Fibroblast of gingiva (primary cell): ENCODE measurements around the gene CLASP2.

Experiments used
- DNase-seq: peaks from one replicate; pipeline ENCODE4 v3.0.0-alpha.2; 2011; ENCODE audit warnings: low read depth

Gene CLASP2

DNA sequence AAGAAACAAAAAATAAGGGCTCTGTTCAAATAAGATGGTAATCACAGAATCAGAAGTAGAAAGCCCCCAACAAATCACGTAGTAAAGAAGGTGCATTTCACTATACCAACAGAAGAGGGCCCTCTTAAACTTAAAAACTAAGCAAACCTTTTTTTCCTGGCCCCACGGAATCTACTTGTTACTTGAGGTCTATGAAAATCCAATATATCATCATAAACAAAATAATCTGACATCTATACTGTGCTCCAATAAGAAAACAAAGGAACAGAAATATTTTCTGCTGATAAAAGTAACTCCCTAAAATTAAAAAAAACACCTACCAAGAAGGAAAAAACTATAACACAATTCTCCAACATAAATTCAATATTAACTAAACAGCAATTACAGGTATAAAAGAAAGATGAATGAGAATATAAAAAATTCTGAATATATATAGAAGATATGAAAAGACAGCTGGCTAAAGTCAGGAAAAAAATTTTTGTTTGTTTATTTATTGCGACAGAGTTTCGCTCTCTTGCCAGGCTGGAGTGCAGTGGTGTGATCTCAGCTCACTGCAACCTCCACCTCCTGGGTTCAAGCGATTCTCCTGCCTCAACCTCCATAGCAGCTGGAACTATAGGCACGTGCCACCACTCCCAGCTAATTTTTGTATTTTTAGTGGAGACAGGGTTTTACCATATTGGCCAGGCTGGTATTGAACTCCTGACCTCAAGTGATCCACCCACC lies 81.8 kb downstream of the CLASP2 start:
- peak; percentile 58 for DNase-seq

- DNase-seq: no peak
Measured at GRCh38 chr3:33634262-33634661, 83.8 kb downstream of the CLASP2 start.

DNA sequence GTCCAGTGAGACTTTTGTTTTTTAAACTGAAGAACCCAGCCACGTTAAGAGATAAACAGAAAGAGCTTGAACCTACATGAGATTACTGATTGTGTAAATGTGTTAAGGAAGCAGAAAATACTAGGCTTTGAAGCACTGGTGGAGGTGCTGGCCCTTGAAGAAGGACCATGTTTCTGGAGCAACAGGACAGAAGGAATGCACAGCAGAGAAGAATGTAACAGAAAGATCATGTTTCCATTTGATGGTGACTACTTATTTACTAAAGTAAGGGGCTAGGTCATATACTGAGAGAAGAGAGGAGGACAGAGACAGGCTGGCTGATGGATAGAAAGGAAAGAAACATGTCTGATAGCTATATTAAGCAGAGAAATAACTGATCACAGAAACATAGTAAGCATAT lies 88.8 kb downstream of the CLASP2 start:
- no peak for DNase-seq

DNA sequence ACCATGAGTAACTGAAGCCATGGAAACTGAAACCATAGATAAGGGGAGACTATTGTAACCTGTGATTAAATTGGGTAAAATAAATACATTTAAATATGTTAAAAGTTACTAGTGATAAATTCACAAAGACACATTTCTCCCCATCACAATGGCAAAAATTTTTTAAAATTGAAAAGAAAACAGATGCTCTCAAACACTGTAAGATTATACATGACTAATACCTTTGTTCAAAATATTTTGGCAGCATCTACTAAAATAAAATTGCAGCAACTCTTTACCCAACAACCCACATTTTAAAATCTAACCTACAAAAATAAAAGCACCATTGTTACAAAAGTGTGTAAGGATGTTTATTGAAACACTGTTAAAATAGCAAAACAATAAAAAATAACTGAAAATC lies 93.3 kb downstream of the CLASP2 start:
- DNase-seq: no peak

DNA sequence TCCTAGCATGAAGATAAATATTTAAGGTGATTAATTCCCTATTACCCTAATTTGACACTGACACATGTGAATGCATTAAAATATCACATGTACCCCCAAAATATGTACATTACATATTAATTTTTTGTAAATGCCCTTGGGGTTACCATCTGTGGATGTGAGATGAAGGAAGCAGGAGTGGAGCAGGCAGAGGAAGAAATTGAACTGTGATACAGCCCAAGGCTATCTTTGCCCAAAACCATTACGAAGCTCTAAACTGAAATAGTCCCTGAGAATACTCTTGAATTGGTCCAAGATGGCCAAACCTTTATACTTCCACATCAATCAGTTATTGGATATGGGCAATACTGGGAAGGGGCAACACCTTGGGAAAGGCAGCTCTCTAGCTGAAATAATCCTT lies 105.0 kb downstream of the CLASP2 start:
- DNase-seq: no peak

- DNase-seq: no peak
Measured at GRCh38 chr3:33612607-33613006, 105.4 kb downstream of the CLASP2 start.

GRCh38 chr3:33602829-33603228 lies 115.2 kb downstream of the CLASP2 start:
- no peak for DNase-seq

- DNase-seq: peak; percentile 24
Measured at GRCh38 chr3:33597257-33597689, 120.8 kb downstream of the CLASP2 start.

DNA sequence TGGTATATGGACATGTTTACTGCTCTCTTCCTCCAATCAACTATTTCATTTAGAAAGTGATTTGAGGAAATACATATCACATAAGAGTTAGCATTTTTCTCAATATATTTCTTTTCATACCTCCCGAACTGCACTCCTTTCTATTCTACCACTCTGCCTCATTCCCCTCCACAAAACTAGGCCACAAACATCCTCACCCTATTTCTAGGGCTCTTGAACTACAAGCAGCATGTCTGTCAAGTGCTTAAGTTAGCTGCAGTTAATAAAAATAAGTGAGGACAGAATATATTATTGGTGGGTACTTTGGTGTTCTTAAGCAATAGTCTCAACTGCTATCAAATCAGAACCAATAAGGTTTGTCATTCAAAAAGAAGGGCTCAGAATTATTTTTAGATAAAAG lies 125.1 kb downstream of the CLASP2 start:
- no peak for DNase-seq

GRCh38 chr3:33590541-33590940 lies 127.5 kb downstream of the CLASP2 start:
- DNase-seq: no peak

DNA sequence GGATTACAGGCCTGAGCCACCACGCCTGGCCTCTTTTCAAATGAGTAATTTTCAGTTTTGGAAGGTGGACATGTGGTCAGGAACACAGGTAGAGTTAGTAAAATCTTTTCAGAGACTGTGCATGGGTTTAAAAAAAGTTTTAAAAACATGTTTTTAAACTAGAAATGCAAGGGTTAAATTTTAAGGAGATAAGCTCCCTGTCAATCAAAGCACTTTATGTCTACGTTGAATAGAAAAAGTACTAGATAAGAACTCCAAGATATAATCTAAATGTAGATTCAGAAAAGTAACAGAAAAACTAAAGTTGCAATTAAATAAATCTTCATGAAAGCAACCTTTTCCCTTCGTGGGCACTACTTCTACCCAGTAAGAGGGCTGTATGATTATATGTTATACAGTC lies 131.7 kb downstream of the CLASP2 start:
- no peak for DNase-seq

DNA sequence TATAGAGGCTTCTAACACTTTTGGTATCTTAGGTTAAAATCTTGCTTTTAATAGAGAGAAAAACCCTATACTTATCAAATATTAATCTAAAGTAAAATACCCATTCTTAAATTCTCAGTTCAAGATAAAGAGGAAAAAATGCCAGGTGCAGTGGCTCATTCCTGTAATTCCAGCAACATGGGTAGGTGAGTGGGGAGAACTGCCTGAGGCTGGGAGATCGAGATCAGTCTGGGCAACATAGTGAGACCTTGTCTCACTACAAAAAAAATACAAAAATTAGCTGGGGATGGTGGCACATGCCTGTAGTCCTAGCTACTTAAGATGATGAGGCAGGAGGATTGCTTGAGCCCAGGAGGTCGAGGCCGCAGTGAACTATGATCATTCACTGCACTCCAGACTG lies 135.8 kb downstream of the CLASP2 start:
- no peak for DNase-seq

- no peak for DNase-seq
Measured at GRCh38 chr3:33581666-33582065, 136.4 kb downstream of the CLASP2 start.

- no peak for DNase-seq
Measured at GRCh38 chr3:33579840-33580239, 138.2 kb downstream of the CLASP2 start.

DNA sequence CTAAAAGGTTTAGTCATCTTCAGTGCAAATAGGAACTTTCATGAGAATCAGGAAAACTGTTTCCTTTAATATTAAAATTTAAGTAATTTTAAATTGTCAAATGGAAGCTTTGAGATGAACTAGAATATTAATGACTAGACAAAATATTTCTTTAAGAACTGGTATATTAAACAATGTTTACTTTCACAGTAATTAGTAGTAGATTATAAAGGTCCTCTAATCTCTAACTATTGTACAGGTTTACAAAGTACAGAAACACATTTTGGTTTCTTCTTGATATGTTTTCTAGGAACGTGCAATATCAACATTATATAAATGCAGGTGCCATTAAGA lies 138.9 kb downstream of the CLASP2 start:
- no peak for DNase-seq

DNA sequence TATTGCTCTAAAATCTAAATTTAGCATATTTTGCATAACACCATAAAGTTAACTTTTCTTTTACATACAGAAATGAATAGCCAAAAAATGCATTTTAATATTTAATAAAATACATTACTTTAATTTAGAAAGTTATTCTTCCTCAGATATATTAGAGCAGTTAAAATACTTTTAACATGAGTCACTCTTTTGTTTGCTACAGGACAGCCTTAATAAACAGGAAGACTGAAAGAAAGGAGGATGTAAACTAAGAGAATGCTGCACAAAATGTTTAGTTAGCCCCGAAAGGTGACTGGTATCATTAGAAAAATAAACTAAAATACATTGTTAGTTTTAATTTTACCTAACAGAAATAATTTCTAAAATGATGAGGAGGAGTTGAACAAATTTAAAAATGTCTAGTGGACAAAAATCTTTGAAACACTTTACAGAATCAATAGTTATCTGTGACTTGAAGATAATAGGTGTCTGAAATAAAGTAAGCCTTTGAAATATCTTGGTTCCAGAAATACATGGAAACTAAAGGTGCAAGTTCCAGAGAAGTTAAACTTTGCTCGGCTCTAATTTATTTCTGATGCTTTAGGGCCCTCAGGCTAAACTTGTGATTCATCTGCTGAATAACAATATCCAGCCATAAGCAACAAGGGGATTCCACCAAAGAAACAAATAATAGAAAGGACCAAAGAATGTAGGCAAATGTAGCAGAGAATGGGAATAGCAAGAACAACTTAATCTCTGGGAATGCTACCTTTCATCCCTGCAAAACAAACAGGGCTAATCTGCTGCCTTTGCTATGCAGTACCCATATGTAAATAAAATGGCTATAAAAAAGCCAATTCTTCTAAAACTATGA lies 139.5 kb downstream of the CLASP2 start:
- DNase-seq: peak; percentile 23

DNA sequence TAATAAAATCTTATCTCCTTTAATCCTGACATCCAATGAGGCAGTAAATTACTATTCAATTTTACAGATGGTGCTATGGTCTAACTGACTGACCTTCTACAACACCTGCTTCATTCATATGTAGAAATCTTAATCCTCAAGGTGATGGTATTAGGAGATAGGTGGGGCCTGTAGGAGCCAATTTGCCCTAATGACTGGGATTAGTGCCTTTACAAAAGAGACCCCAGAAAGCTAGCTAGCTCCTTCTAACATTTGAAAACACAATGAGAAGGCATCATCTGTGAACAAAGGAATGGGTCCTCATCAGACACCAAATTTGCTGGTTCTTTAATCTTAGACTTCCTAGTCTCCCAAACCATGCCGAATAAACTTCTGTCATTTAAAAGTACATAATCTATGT lies 140.5 kb downstream of the CLASP2 start:
- no peak for DNase-seq

DNA sequence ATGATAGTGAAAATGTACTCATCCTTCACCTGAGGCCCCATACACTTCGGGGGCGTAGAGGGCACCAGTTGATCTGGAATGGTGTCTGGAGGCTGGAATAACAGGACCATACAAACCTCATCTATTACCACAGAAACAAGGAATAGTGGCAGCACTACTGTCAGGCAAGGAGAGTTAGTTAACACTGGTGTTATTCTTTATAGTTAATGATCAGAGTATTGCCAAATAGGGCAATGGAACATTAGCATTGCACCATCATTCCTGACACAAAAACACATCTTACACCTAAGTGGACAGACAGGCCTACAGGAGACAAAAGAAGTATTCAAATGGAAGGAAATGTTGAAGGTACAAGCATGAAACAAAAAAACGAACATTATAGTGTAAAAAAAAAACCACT lies 140.9 kb downstream of the CLASP2 start:
- no peak for DNase-seq

- no peak for DNase-seq
Measured at GRCh38 chr3:33575311-33575710, 142.7 kb downstream of the CLASP2 start.

GRCh38 chr3:33557829-33558228 lies 160.2 kb downstream of the CLASP2 start:
- no peak for DNase-seq

DNA sequence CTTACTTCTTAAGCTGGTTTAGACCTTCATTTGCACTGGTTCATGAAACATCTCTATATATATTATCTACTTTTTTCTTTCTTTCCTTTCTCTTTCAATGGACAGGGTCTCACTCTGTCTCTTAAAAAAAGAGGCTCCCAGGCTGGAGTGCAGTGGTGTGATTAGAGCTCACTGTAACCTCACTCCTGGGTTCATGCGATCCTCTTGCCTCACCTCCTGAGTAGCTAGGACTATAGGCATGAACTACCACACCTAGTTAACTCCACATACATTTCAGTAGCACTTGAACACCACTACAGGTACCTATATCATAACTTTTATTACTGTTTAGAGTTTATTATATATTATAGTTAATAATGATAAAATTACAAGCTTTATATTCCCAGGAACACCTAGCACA lies 160.8 kb downstream of the CLASP2 start:
- DNase-seq: no peak

GRCh38 chr3:33547101-33547500 lies 171.0 kb downstream of the CLASP2 start:
- no peak for DNase-seq

DNA sequence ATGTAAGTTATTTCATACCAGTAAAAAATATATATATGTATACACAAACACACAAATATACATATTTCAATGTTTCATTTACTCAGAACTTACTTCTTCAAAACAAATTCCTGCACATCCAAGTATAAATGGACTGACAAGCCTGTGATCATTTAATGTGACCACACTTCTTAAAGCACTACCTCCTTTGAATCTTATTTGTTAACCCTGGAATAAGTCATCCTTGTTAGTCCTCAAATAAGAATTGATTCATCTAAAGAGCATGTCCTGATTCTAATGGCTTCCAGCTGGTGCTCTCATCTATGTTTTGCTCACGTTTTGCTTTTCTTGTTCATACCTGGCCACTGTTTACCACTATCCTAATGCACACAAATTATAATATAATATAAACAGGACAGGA lies 173.9 kb downstream of the CLASP2 start:
- peak; percentile 6 for DNase-seq

GRCh38 chr3:33543601-33544000 lies 174.5 kb downstream of the CLASP2 start:
- DNase-seq: no peak
